OCI-LY7 (cell line): ENCODE measurements around the gene TNN. TPM values are rescaled to one million over a fixed set of nuclear protein-coding genes. Genes with fewer than 3 reads are reported as not detected.

Experiments
- BruUV-seq: library from RNA; stranded (reverse); fragments of 400-500 nt; replicated peaks from 2 replicates; lab custom pipeline; 2021; lab: Mats Ljungman, UMichigan
- CTCF ChIA-PET: fragments of 300-600 bp; sonication (Branson Sonifier 250); formaldehyde crosslinking; loops from one replicate; lab custom pipeline; 2022; ENCODE audit warnings: antibody characterized with exemption; ENCODE audit not compliant: unreplicated experiment; lab: Charles Lee
- POLR2A ChIA-PET: fragments of 300-600 bp; sonication (Branson Sonifier 250); formaldehyde crosslinking; loops from one replicate; lab custom pipeline; 2022; ENCODE audit warnings: antibody characterized with exemption; lab: Charles Lee
- DNase-seq: peaks from one replicate; pipeline ENCODE4 v3.0.0-alpha.2; 2015; ENCODE audit warnings: low spot score
- H2AFZ ChIP-seq: fragments of 200-600 bp; sonication (generic), shearing (Covaris generic); 2 replicates; pipeline ENCODE4 v1.6.1; 2014; ENCODE audit warnings: mild to moderate bottlenecking, antibody characterized with exemption, low read length, moderate library complexity
- H3K27ac ChIP-seq: fragments of 200-600 bp; sonication (generic); 2 replicates; pipeline ENCODE4 v1.5.1; 2014; ENCODE audit warnings: mixed run types, low read depth, mild to moderate bottlenecking, moderate library complexity, low read length, inconsistent platforms; ENCODE audit not compliant: poor library complexity, severe bottlenecking
- H3K36me3 ChIP-seq: fragments of 200-600 bp; sonication (generic); 2 replicates; pipeline ENCODE4 v1.6.1; 2014; ENCODE audit warnings: mild to moderate bottlenecking, antibody characterized with exemption, low read length, moderate library complexity, mixed read lengths; ENCODE audit not compliant: insufficient read depth
- H3K4me1 ChIP-seq: fragments of 200-600 bp; sonication (generic); 2 replicates; pipeline ENCODE4 v1.5.1; 2014; ENCODE audit warnings: mild to moderate bottlenecking, low read length; ENCODE audit not compliant: insufficient read depth, poor library complexity, severe bottlenecking
- H3K4me2 ChIP-seq: fragments of 200-600 bp; sonication (generic); 2 replicates; pipeline ENCODE4 v1.6.1; 2014; ENCODE audit warnings: mild to moderate bottlenecking, low read length
- H3K4me3 ChIP-seq: fragments of 200-600 bp; sonication (generic); 2 replicates; pipeline ENCODE4 v1.5.1; 2014; ENCODE audit warnings: mild to moderate bottlenecking, low read depth, low read length; ENCODE audit not compliant: poor library complexity, severe bottlenecking
- H3K79me2 ChIP-seq: fragments of 200-600 bp; sonication (generic); 2 replicates; pipeline ENCODE4 v1.6.1; 2016; ENCODE audit warnings: low read depth, mild to moderate bottlenecking, low read length, moderate library complexity, mixed read lengths; ENCODE audit not compliant: insufficient read depth
- H3K9me2 ChIP-seq: fragments of 200-600 bp; sonication (generic); 2 replicates; pipeline ENCODE4 v1.6.1; 2016; ENCODE audit warnings: mild to moderate bottlenecking, low read length, mixed read lengths; ENCODE audit not compliant: insufficient read depth
- H3K9me3 ChIP-seq: fragments of 200-600 bp; sonication (generic); 2 replicates; pipeline ENCODE4 v1.6.1; 2014; ENCODE audit warnings: mild to moderate bottlenecking, mixed run types, low read length, mixed read lengths
- H4K20me1 ChIP-seq: fragments of 200-600 bp; sonication (generic); 2 replicates; pipeline ENCODE4 v1.6.1; 2014; ENCODE audit warnings: mild to moderate bottlenecking, antibody characterized with exemption, low read length, moderate library complexity, mixed read lengths; ENCODE audit not compliant: insufficient read depth
- EZH2phosphoT487 ChIP-seq: fragments of 200-600 bp; sonication (generic); IDR thresholded peaks from 2 replicates; pipeline ENCODE4 v1.6.1; 2018; ENCODE audit warnings: low read depth, borderline replicate concordance, mild to moderate bottlenecking, mixed run types, antibody characterized with exemption, low read length, moderate library complexity, mixed read lengths
- intact Hi-C: fragments of 100-400 bp; cut with micrococcal nuclease; formaldehyde crosslinking; loops from one replicate; pipeline ENCODE4 v1.10.0; 2022; ENCODE audit not compliant: unreplicated experiment
- total RNA-seq, 2 experiments: library from RNA; depleted of rRNA in 1 of 2; stranded (reverse); fragments of >200 nt in 1 of 2; shearing (Covaris generic) in 1 of 2; gene quantifications; 2 replicates each; pipeline ENCODE4 v1.2.3, GENCODE V29; 2014 to 2022
- TF ChIP-seq, protein P1 (sequence below): fragments of 200-600 bp; sonication (generic); conservative IDR thresholded peaks from 2 replicates; pipeline ENCODE4 v1.5.1; 2014; ENCODE audit warnings: mild to moderate bottlenecking, antibody characterized with exemption, low read length, moderate library complexity, mixed read lengths

The TNN gene
- total RNA-seq, 2 experiments from 2014 or later: not detected

DNA sequence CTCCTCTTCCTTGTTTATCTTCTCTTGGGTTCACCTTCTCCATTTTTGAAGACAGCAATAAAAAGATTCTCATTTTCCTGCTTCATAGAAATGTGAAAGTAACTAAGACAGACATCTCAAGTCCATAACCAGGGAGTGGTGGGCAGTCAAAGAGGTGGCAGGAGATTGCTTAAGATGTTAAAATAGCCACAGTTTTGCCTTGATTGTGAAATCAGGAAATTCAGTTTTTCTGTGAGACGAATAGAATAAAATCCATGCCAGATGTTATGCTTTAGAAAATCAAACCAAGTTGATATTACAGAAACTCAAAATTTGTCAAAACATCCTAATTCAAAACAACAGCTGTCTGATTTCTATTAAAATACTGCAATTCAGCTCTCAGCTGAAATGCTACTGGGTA, 57.2 kb downstream of the TNN start:
- CTCF ChIA-PET: interaction anchor here (0.6 to 1.7 kb wide), 8 partner anchors 9 to 102 kb away, joined by 3 to 12 read pairs (median 4); partner anchors contain the start of gene MRPS14
- no TSS peak for BruUV-seq
- Histone ChIP-seq H4K20me1 (no peaks in the 10 kb centered on the region), H3K4me2 (no peak overlapping the region), H3K4me3 (no peak overlapping the region), H3K36me3 (no peaks in the 10 kb centered on the region), H3K4me1 (peaks cover 14% of the 10 kb centered on the region), H3K79me2 (no peaks in the 10 kb centered on the region), H3K27ac (no peak overlapping the region), H3K9me3 (no peaks in the 10 kb centered on the region), H3K9me2 (no peaks in the 10 kb centered on the region), H2AFZ (peak overlapping the region; percentile 52; the same call in 1 of the 2 replicates)
- intact Hi-C loops: loop anchor here (1.0 to 5.0 kb wide), 2 partner anchors 96 to 358 kb away; no protein-coding TSS in a partner anchor
- POLR2A ChIA-PET: interaction anchor here (0.6 to 1.0 kb wide), 3 partner anchors 11 to 90 kb away, joined by 3 to 4 read pairs (median 3); no protein-coding TSS in a partner anchor
- DNase-seq: no peak
- TF ChIP-seq EZH2phosphoT487: no peak
- TF ChIP-seq, protein P1, sequence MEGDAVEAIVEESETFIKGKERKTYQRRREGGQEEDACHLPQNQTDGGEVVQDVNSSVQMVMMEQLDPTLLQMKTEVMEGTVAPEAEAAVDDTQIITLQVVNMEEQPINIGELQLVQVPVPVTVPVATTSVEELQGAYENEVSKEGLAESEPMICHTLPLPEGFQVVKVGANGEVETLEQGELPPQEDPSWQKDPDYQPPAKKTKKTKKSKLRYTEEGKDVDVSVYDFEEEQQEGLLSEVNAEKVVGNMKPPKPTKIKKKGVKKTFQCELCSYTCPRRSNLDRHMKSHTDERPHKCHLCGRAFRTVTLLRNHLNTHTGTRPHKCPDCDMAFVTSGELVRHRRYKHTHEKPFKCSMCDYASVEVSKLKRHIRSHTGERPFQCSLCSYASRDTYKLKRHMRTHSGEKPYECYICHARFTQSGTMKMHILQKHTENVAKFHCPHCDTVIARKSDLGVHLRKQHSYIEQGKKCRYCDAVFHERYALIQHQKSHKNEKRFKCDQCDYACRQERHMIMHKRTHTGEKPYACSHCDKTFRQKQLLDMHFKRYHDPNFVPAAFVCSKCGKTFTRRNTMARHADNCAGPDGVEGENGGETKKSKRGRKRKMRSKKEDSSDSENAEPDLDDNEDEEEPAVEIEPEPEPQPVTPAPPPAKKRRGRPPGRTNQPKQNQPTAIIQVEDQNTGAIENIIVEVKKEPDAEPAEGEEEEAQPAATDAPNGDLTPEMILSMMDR: no peak

DNA sequence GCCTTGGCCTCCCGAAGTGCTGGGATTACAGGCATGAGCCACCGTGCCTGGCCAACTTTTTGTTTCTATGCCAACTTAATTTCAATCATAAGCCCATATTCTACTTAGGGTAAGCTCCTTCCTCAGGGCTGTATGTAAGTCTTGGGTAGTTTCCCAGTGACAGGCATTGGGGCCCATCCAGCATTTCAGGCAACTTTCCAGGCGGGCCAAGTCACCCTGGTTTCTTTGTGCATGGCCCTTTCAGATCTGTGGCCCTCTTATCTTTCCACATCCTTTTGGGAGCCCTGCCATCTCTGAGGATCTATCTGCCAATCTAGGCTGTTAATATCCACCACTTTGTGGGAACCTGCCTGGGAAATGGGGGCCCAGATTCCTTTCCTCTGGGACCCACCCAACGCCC, 58.7 kb downstream of the TNN start:
- Histone ChIP-seq H3K27ac (no peak overlapping the region), H3K4me2 (no peak overlapping the region), H3K4me1 (peaks cover 28% of the 10 kb centered on the region), H3K36me3 (no peaks in the 10 kb centered on the region), H3K4me3 (no peak overlapping the region), H3K9me3 (no peaks in the 10 kb centered on the region), H3K9me2 (no peaks in the 10 kb centered on the region), H3K79me2 (no peaks in the 10 kb centered on the region), H2AFZ (no peak overlapping the region), H4K20me1 (no peaks in the 10 kb centered on the region)
- TF ChIP-seq, protein P1: no peak
- no peak for DNase-seq
- CTCF ChIA-PET: interaction anchor here (1.6 to 1.7 kb wide), 2 partner anchors 20 to 98 kb away, joined by 4 to 12 read pairs; no protein-coding TSS in a partner anchor
- intact Hi-C loops: loop anchor here (5.0 kb wide), 1 partner anchor 359 kb away; no protein-coding TSS in a partner anchor
- BruUV-seq: no TSS peak
- POLR2A ChIA-PET: no interaction called here

DNA sequence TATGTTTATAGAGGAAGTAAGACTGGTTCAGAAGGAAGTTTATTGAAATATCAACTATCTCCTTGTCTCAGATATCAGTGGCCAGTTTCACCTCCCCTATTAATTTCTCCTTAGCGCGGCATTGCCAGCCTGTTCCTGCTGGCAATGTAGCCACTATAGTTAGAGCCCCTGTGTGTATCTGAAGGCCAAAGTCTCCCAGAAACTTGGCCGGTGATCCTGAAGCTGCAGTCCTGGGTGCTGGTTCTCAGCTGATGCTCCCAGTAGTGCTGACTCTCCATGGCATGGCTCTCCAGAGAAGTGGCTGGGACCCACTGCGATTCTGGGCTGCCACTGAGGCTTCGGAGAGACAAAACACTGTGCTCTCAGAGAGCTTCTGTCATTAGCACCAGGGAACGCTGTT, 59.9 kb downstream of the TNN start:
- Histone ChIP-seq H3K9me2 (no peaks in the 10 kb centered on the region), H3K4me2 (no peak overlapping the region), H2AFZ (no peak overlapping the region), H3K9me3 (no peaks in the 10 kb centered on the region), H3K79me2 (no peaks in the 10 kb centered on the region), H4K20me1 (no peaks in the 10 kb centered on the region), H3K27ac (no peak overlapping the region), H3K4me1 (peaks cover 30% of the 10 kb centered on the region), H3K4me3 (no peak overlapping the region), H3K36me3 (no peaks in the 10 kb centered on the region)
- ChIA-PET CTCF (no interaction called here), POLR2A (no interaction called here)
- intact Hi-C loops: loop anchor here (5.0 kb wide), 1 partner anchor 360 kb away; no protein-coding TSS in a partner anchor
- DNase-seq: no peak
- BruUV-seq: no TSS peak
- TF ChIP-seq, protein P1: no peak
- TF ChIP-seq EZH2phosphoT487: no peak
